Superior temporal gyrus (tissue), 1 donor: ENCODE data around the gene ZBTB7C.

Experiments
- DNase-seq: peaks from one replicate; pipeline ENCODE4 v3.0.0-alpha.2; 2016; ENCODE audit errors: extremely low spot score

The ZBTB7C gene

GRCh38 chr18:48022531-48023329, 386.5 kb downstream of the ZBTB7C start:
- peak; percentile 94 for DNase-seq

- no peak for DNase-seq
These were observed 387.2 kb downstream of the ZBTB7C start for GRCh38 chr18:48022021-48022420.

- no peak for DNase-seq
These were observed 387.8 kb downstream of the ZBTB7C start for GRCh38 chr18:48021273-48021914.

- DNase-seq: no peak
These were observed 388.6 kb downstream of the ZBTB7C start for GRCh38 chr18:48020337-48021250.

GRCh38 chr18:48019557-48020325, 389.4 kb downstream of the ZBTB7C start:
- no peak for DNase-seq

GRCh38 chr18:48018851-48019250, 390.3 kb downstream of the ZBTB7C start:
- DNase-seq: no peak

GRCh38 chr18:48017635-48018034, 391.5 kb downstream of the ZBTB7C start:
- no peak for DNase-seq

- DNase-seq: no peak
These were observed 396.0 kb downstream of the ZBTB7C start for GRCh38 chr18:48013162-48013561.

- no peak for DNase-seq
These were observed 397.2 kb downstream of the ZBTB7C start for GRCh38 chr18:48011926-48012465.

- no peak for DNase-seq
These were observed 398.9 kb downstream of the ZBTB7C start for GRCh38 chr18:48010264-48010663.

- no peak for DNase-seq
These were observed 400.0 kb downstream of the ZBTB7C start for GRCh38 chr18:48009116-48009745.

GRCh38 chr18:48007955-48008701, 401.1 kb downstream of the ZBTB7C start:
- DNase-seq: no peak

- DNase-seq: no peak
These were observed 401.8 kb downstream of the ZBTB7C start for GRCh38 chr18:48007381-48007780.

GRCh38 chr18:48006415-48007175, 402.6 kb downstream of the ZBTB7C start:
- no peak for DNase-seq

- no peak for DNase-seq
These were observed 404.6 kb downstream of the ZBTB7C start for GRCh38 chr18:48004577-48004976.

- no peak for DNase-seq
These were observed 405.5 kb downstream of the ZBTB7C start for GRCh38 chr18:48003426-48004349.

- no peak for DNase-seq
These were observed 406.2 kb downstream of the ZBTB7C start for GRCh38 chr18:48002933-48003365.

GRCh38 chr18:48000701-48001100, 408.5 kb downstream of the ZBTB7C start:
- DNase-seq: no peak
